RWPE2 (cell line): Measurements from ENCODE around the gene NUDT9.

Source experiments
- ATAC-seq: fragments of 200-7000 bp; cut with Tn5 transposase; 3 replicates; pipeline ENCODE4 v1.9.1; 2021; ENCODE audit warnings: low read depth
- DNase-seq: peaks from one replicate; pipeline ENCODE4 v3.0.0-alpha.2; 2020; ENCODE audit warnings: low spot score
- H3K27ac ChIP-seq: fragments of 450-650 bp; 2 replicates; pipeline ENCODE4 v1.5.1; 2017; ENCODE audit warnings: mild to moderate bottlenecking; ENCODE audit not compliant: poor library complexity, severe bottlenecking
- H3K27me3 ChIP-seq: fragments of 250-450 bp; sonication (Bioruptor Pico); 2 replicates; pipeline ENCODE4 v1.5.1; 2021; ENCODE audit warnings: mild to moderate bottlenecking, moderate library complexity; ENCODE audit not compliant: insufficient read depth, poor library complexity, severe bottlenecking
- H3K36me3 ChIP-seq: fragments of 250-450 bp; sonication (Bioruptor Pico); 2 replicates; pipeline ENCODE4 v1.5.1; 2020; ENCODE audit warnings: low read depth, mild to moderate bottlenecking, moderate library complexity
- H3K4me1 ChIP-seq: fragments of 250-450 bp; sonication (Bioruptor Pico); 2 replicates; pipeline ENCODE4 v1.5.1; 2021; ENCODE audit warnings: mild to moderate bottlenecking, moderate library complexity; ENCODE audit not compliant: insufficient read depth, poor library complexity, severe bottlenecking
- H3K4me3 ChIP-seq: fragments of 250-450 bp; sonication (Bioruptor Pico); 2 replicates; pipeline ENCODE4 v1.5.1; 2021; ENCODE audit warnings: mild to moderate bottlenecking, moderate library complexity; ENCODE audit not compliant: severe bottlenecking
- H3K9me3 ChIP-seq: fragments of 250-450 bp; sonication (Bioruptor Pico); 2 replicates; pipeline ENCODE4 v1.5.1; 2021; ENCODE audit warnings: mild to moderate bottlenecking, moderate library complexity; ENCODE audit not compliant: severe bottlenecking
- CTCF ChIP-seq: fragments of 450-650 bp; IDR thresholded peaks from one replicate; pipeline ENCODE4 v1.5.1; 2017; ENCODE audit warnings: mild to moderate bottlenecking, moderate library complexity; ENCODE audit not compliant: poor library complexity, severe bottlenecking

Gene NUDT9

GRCh38 chr4:87426865-87427517, 4.6 kb downstream of the NUDT9 start:
- no peak for DNase-seq
- Histone ChIP-seq H3K36me3 (peaks cover 7% of the 10 kb centered on the region; the same call in 1 of the 2 replicates), H3K4me1 (peaks cover 22% of the 10 kb centered on the region), H3K4me3 (no peak overlapping the region), H3K9me3 (no peaks in the 10 kb centered on the region), H3K27me3 (no peaks in the 10 kb centered on the region), H3K27ac (no peak overlapping the region)
- ATAC-seq = no peak
- no peak for TF ChIP-seq CTCF

- DNase-seq (no peak), ATAC-seq (no peak)
- H3K27ac ChIP-seq = no peak overlapping the region
- no peaks in the 10 kb centered on the region for H3K9me3 ChIP-seq
- no peaks in the 10 kb centered on the region for H3K27me3 ChIP-seq
- no peak for TF ChIP-seq CTCF
- H3K36me3 ChIP-seq = peaks cover 7% of the 10 kb centered on the region; the same call in 1 of the 2 replicates
- no peak overlapping the region for H3K4me3 ChIP-seq
- peaks cover 22% of the 10 kb centered on the region for H3K4me1 ChIP-seq
Observed at GRCh38 chr4:87427518-87427868, 5.1 kb downstream of the NUDT9 start.

- ATAC-seq (no peak), DNase-seq (no peak)
- H3K27ac ChIP-seq = no peak overlapping the region
- H3K9me3 ChIP-seq = no peaks in the 10 kb centered on the region
- H3K4me3 ChIP-seq = no peak overlapping the region
- H3K27me3 ChIP-seq = no peaks in the 10 kb centered on the region
- no peak for TF ChIP-seq CTCF
- peaks cover 12% of the 10 kb centered on the region for H3K4me1 ChIP-seq
- H3K36me3 ChIP-seq = peaks cover 7% of the 10 kb centered on the region; the same call in 1 of the 2 replicates
Observed at GRCh38 chr4:87428979-87429378, 6.6 kb downstream of the NUDT9 start.

- no peak for DNase-seq
- TF ChIP-seq CTCF = no peak
- Histone ChIP-seq H3K9me3 (no peaks in the 10 kb centered on the region), H3K4me1 (peaks cover 7% of the 10 kb centered on the region), H3K4me3 (no peak overlapping the region), H3K36me3 (peaks cover 7% of the 10 kb centered on the region; the same call in 1 of the 2 replicates), H3K27ac (no peak overlapping the region), H3K27me3 (no peaks in the 10 kb centered on the region)
- ATAC-seq = no peak
Observed at GRCh38 chr4:87430038-87430437, 7.7 kb downstream of the NUDT9 start.

GRCh38 chr4:87433342-87433741, 11.0 kb downstream of the NUDT9 start:
- H3K4me1 ChIP-seq = no peaks in the 10 kb centered on the region
- H3K9me3 ChIP-seq = no peaks in the 10 kb centered on the region

More at GRCh38 chr4:87433342-87433741, 11.0 kb downstream of the NUDT9 start:
- no peak for DNase-seq
- Histone ChIP-seq H3K27me3 (no peaks in the 10 kb centered on the region), H3K36me3 (peaks cover 11% of the 10 kb centered on the region), H3K27ac (no peak overlapping the region), H3K4me3 (no peak overlapping the region)
- no peak for TF ChIP-seq CTCF
- no peak for ATAC-seq
